Measurements from ENCODE around the gene MAL.

Gene MAL

GRCh38 chr2:95051626-95052025, 26.1 kb downstream of the MAL start:
- TF ChIP-seq EZH2phosphoT487 (IDR thresholded peaks at IDR 0.05; ENCODE audit: borderline replicate concordance) (no peak), CTCF (conservative IDR thresholded peaks at IDR 0.05; ENCODE audit: low read length) (no peak)

GRCh38 chr2:95052307-95052706, 26.8 kb downstream of the MAL start:
- H4K20me1 ChIP-seq (ENCODE audit: insufficient read depth, low read length, poor library complexity, severe bottlenecking), result no peaks in the 10 kb centered on the region
- no peak overlapping the region for H3K4me2 ChIP-seq (ENCODE audit: low read depth, low read length, poor library complexity, severe bottlenecking)
- TF ChIP-seq EZH2phosphoT487 (IDR thresholded peaks at IDR 0.05; ENCODE audit: borderline replicate concordance) (no peak), CTCF (conservative IDR thresholded peaks at IDR 0.05; ENCODE audit: low read length) (no peak)
- H3F3A ChIP-seq (ENCODE audit: low read depth), result no peaks in the 10 kb centered on the region
- no peaks in the 10 kb centered on the region for H3K9me2 ChIP-seq (replicated peaks; ENCODE audit: low read depth, low read length)
- H3K27me3 ChIP-seq (ENCODE audit: insufficient read depth, low read length, poor library complexity, severe bottlenecking), result no peaks in the 10 kb centered on the region
- no peaks in the 10 kb centered on the region for H3K79me2 ChIP-seq (ENCODE audit: insufficient read depth, low read length)
- no peak overlapping the region for H2AFZ ChIP-seq (ENCODE audit: low read length)
- H3K4me3 ChIP-seq (ENCODE audit: low read length, poor library complexity, severe bottlenecking), result no peak overlapping the region
- H3K9me3 ChIP-seq (ENCODE audit: insufficient read depth, low read depth, low read length), result no peaks in the 10 kb centered on the region
- H3K4me1 ChIP-seq (ENCODE audit: insufficient read depth, low read length, poor library complexity, severe bottlenecking), result no peaks in the 10 kb centered on the region
- no peaks in the 10 kb centered on the region for H3K36me3 ChIP-seq (ENCODE audit: insufficient read depth, low read length)
- H3K9ac ChIP-seq (ENCODE audit: low read depth, low read length, poor library complexity, severe bottlenecking), result no peak overlapping the region

More at GRCh38 chr2:95051626-95052025, 26.1 kb downstream of the MAL start:
- no peaks in the 10 kb centered on the region for H3K79me2 ChIP-seq (ENCODE audit: insufficient read depth, low read length)
- no peak overlapping the region for H3K4me3 ChIP-seq (ENCODE audit: low read length, poor library complexity, severe bottlenecking)
- no peak overlapping the region for H3K4me2 ChIP-seq (ENCODE audit: low read depth, low read length, poor library complexity, severe bottlenecking)
- no peaks in the 10 kb centered on the region for H3K9me3 ChIP-seq (ENCODE audit: insufficient read depth, low read depth, low read length)
- H4K20me1 ChIP-seq (ENCODE audit: insufficient read depth, low read length, poor library complexity, severe bottlenecking), result no peaks in the 10 kb centered on the region
- no peak overlapping the region for H2AFZ ChIP-seq (ENCODE audit: low read length)
- no peak overlapping the region for H3K9ac ChIP-seq (ENCODE audit: low read depth, low read length, poor library complexity, severe bottlenecking)
- no peaks in the 10 kb centered on the region for H3K9me2 ChIP-seq (replicated peaks; ENCODE audit: low read depth, low read length)
- H3K36me3 ChIP-seq (ENCODE audit: insufficient read depth, low read length), result no peaks in the 10 kb centered on the region
- H3K4me1 ChIP-seq (ENCODE audit: insufficient read depth, low read length, poor library complexity, severe bottlenecking), result no peaks in the 10 kb centered on the region
- H3F3A ChIP-seq (ENCODE audit: low read depth), result no peaks in the 10 kb centered on the region
- H3K27me3 ChIP-seq (ENCODE audit: insufficient read depth, low read length, poor library complexity, severe bottlenecking), result no peaks in the 10 kb centered on the region

GRCh38 chr2:95052804-95053479, 27.4 kb downstream of the MAL start:
- Histone ChIP-seq H3K4me2 (ENCODE audit: low read depth, low read length, poor library complexity, severe bottlenecking) (peak overlapping the region; percentile 78), H4K20me1 (ENCODE audit: insufficient read depth, low read length, poor library complexity, severe bottlenecking) (no peaks in the 10 kb centered on the region), H3K4me3 (ENCODE audit: low read length, poor library complexity, severe bottlenecking) (peak overlapping the region; percentile 64), H3K4me1 (ENCODE audit: insufficient read depth, low read length, poor library complexity, severe bottlenecking) (no peaks in the 10 kb centered on the region), H3K9me2 (replicated peaks; ENCODE audit: low read depth, low read length) (no peaks in the 10 kb centered on the region), H3K79me2 (ENCODE audit: insufficient read depth, low read length) (no peaks in the 10 kb centered on the region), H3K9ac (ENCODE audit: low read depth, low read length, poor library complexity, severe bottlenecking) (no peak overlapping the region), H3F3A (ENCODE audit: low read depth) (no peaks in the 10 kb centered on the region), H3K27me3 (ENCODE audit: insufficient read depth, low read length, poor library complexity, severe bottlenecking) (no peaks in the 10 kb centered on the region), H2AFZ (ENCODE audit: low read length) (peak overlapping the region; percentile 94), H3K36me3 (ENCODE audit: insufficient read depth, low read length) (no peaks in the 10 kb centered on the region), H3K9me3 (ENCODE audit: insufficient read depth, low read depth, low read length) (no peaks in the 10 kb centered on the region)
- TF ChIP-seq EZH2phosphoT487 (IDR thresholded peaks at IDR 0.05; ENCODE audit: borderline replicate concordance), result no peak
- peak; percentile 36 for TF ChIP-seq CTCF (conservative IDR thresholded peaks at IDR 0.05; ENCODE audit: low read length)
